ENCODE data around the gene RGS12.

The RGS12 gene

GRCh38 chr4:3308691-3309090, 15.9 kb downstream of the RGS12 start:
- TF ChIP-seq POLR2AphosphoS5 (IDR thresholded peaks at IDR 0.05; ENCODE audit: borderline replicate concordance, low read depth, low read length) (no peak), EZH2 (IDR thresholded peaks at IDR 0.05) (no peak), FOXP2 (optimal IDR thresholded peaks at IDR 0.05; ENCODE audit: control extremely low read depth, extremely low read length, insufficient read depth) (no peak)
- no peak for DNase-seq (ENCODE audit: low read depth, low spot score)
- Histone ChIP-seq H3K9me3 (ENCODE audit: low read depth, low read length) (no peaks in the 10 kb centered on the region), H3K9ac (ENCODE audit: insufficient read length) (no peak overlapping the region), H3K36me3 (ENCODE audit: insufficient read depth, low read length) (no peaks in the 10 kb centered on the region), H3K27ac (no peak overlapping the region), H3K4me3 (no peak overlapping the region)

- no peak for TF ChIP-seq EZH2 (IDR thresholded peaks at IDR 0.05)
- no peak for TF ChIP-seq FOXP2 (optimal IDR thresholded peaks at IDR 0.05; ENCODE audit: control extremely low read depth, extremely low read length, insufficient read depth)
- TF ChIP-seq POLR2AphosphoS5 (IDR thresholded peaks at IDR 0.05; ENCODE audit: borderline replicate concordance, low read depth, low read length), result no peak
- H3K4me3 ChIP-seq, result no peak overlapping the region
- H3K27ac ChIP-seq, result no peak overlapping the region
- H3K9me3 ChIP-seq (ENCODE audit: low read depth, low read length), result no peaks in the 10 kb centered on the region
- H3K9ac ChIP-seq (ENCODE audit: insufficient read length), result no peak overlapping the region
- H3K36me3 ChIP-seq (ENCODE audit: insufficient read depth, low read length), result no peaks in the 10 kb centered on the region
- no peak for DNase-seq (ENCODE audit: low read depth, low spot score)
Observed at GRCh38 chr4:3310301-3311094, 17.7 kb downstream of the RGS12 start.

GRCh38 chr4:3311095-3311372, 18.2 kb downstream of the RGS12 start:
- TF ChIP-seq EZH2 (IDR thresholded peaks at IDR 0.05), result no peak
- no peak for TF ChIP-seq FOXP2 (optimal IDR thresholded peaks at IDR 0.05; ENCODE audit: control extremely low read depth, extremely low read length, insufficient read depth)
- no peak for TF ChIP-seq POLR2AphosphoS5 (IDR thresholded peaks at IDR 0.05; ENCODE audit: borderline replicate concordance, low read depth, low read length)
- Histone ChIP-seq H3K27ac (no peak overlapping the region), H3K36me3 (ENCODE audit: insufficient read depth, low read length) (no peaks in the 10 kb centered on the region), H3K9ac (ENCODE audit: insufficient read length) (no peak overlapping the region), H3K9me3 (ENCODE audit: low read depth, low read length) (no peaks in the 10 kb centered on the region), H3K4me3 (no peak overlapping the region)
- no peak for DNase-seq (ENCODE audit: low read depth, low spot score)

- H3K9ac ChIP-seq (ENCODE audit: insufficient read length), result no peak overlapping the region
- TF ChIP-seq POLR2AphosphoS5 (IDR thresholded peaks at IDR 0.05; ENCODE audit: borderline replicate concordance, low read depth, low read length) (no peak), FOXP2 (optimal IDR thresholded peaks at IDR 0.05; ENCODE audit: control extremely low read depth, extremely low read length, insufficient read depth) (no peak), EZH2 (IDR thresholded peaks at IDR 0.05) (no peak)
- H3K36me3 ChIP-seq (ENCODE audit: insufficient read depth, low read length), result no peaks in the 10 kb centered on the region
- no peak overlapping the region for H3K27ac ChIP-seq
- no peak overlapping the region for H3K4me3 ChIP-seq
- DNase-seq (ENCODE audit: low read depth, low spot score), result no peak
- no peaks in the 10 kb centered on the region for H3K9me3 ChIP-seq (ENCODE audit: low read depth, low read length)
Observed at GRCh38 chr4:3311489-3312171, 18.8 kb downstream of the RGS12 start.

DNA sequence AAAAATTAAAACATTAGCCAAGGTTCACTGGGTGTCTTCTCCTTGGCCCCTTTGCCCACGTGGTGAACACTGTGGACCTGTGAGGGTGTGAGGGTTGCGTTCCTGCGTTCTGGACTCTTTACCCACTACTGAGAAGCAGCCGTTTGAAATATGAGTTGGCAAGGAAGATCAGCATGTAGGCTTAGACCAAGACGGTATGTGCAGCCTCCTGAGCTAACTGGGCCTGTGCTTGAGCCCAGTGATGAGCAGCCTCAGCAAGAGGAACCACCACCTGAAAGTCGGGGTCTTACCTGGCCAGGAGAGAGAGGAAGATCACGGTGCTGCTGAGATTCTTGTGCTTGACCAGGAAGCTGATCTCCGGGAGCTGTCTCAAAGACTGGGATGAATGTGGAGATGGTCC, 19.5 kb downstream of the RGS12 start:
- H3K27ac ChIP-seq, result no peak overlapping the region
- no peak overlapping the region for H3K9ac ChIP-seq (ENCODE audit: insufficient read length)
- H3K36me3 ChIP-seq (ENCODE audit: insufficient read depth, low read length), result no peaks in the 10 kb centered on the region
- DNase-seq (ENCODE audit: low read depth, low spot score), result no peak
- TF ChIP-seq FOXP2 (optimal IDR thresholded peaks at IDR 0.05; ENCODE audit: control extremely low read depth, extremely low read length, insufficient read depth) (no peak), POLR2AphosphoS5 (IDR thresholded peaks at IDR 0.05; ENCODE audit: borderline replicate concordance, low read depth, low read length) (no peak), EZH2 (IDR thresholded peaks at IDR 0.05) (no peak)
- no peak overlapping the region for H3K4me3 ChIP-seq
- H3K9me3 ChIP-seq (ENCODE audit: low read depth, low read length), result no peaks in the 10 kb centered on the region

- DNase-seq (ENCODE audit: low read depth, low spot score), result no peak
- TF ChIP-seq FOXP2 (optimal IDR thresholded peaks at IDR 0.05; ENCODE audit: control extremely low read depth, extremely low read length, insufficient read depth), result no peak
- TF ChIP-seq POLR2AphosphoS5 (IDR thresholded peaks at IDR 0.05; ENCODE audit: borderline replicate concordance, low read depth, low read length), result no peak
- TF ChIP-seq EZH2 (IDR thresholded peaks at IDR 0.05), result no peak
- Histone ChIP-seq H3K36me3 (ENCODE audit: insufficient read depth, low read length) (no peaks in the 10 kb centered on the region; the same call in 1 of the 2 replicates), H3K9ac (ENCODE audit: insufficient read length) (no peak overlapping the region), H3K27ac (no peak overlapping the region), H3K4me3 (no peak overlapping the region), H3K9me3 (ENCODE audit: low read depth, low read length) (no peaks in the 10 kb centered on the region)
Observed at GRCh38 chr4:3313139-3313538, 20.3 kb downstream of the RGS12 start.

- H3K36me3 ChIP-seq (ENCODE audit: insufficient read depth, low read length), result no peaks in the 10 kb centered on the region; the same call in 1 of the 2 replicates
- no peak overlapping the region for H3K9ac ChIP-seq (ENCODE audit: insufficient read length)
- no peak overlapping the region for H3K4me3 ChIP-seq
- DNase-seq (ENCODE audit: low read depth, low spot score), result no peak
- no peaks in the 10 kb centered on the region for H3K9me3 ChIP-seq (ENCODE audit: low read depth, low read length)
- no peak overlapping the region for H3K27ac ChIP-seq
- TF ChIP-seq EZH2 (IDR thresholded peaks at IDR 0.05) (no peak), FOXP2 (optimal IDR thresholded peaks at IDR 0.05; ENCODE audit: control extremely low read depth, extremely low read length, insufficient read depth) (no peak), POLR2AphosphoS5 (IDR thresholded peaks at IDR 0.05; ENCODE audit: borderline replicate concordance, low read depth, low read length) (no peak)
Observed at GRCh38 chr4:3313556-3314228, 20.9 kb downstream of the RGS12 start.

- Histone ChIP-seq H3K4me3 (no peak overlapping the region), H3K9me3 (ENCODE audit: low read depth, low read length) (no peaks in the 10 kb centered on the region), H3K36me3 (ENCODE audit: insufficient read depth, low read length) (no peaks in the 10 kb centered on the region; the same call in 1 of the 2 replicates), H3K27ac (no peak overlapping the region), H3K9ac (ENCODE audit: insufficient read length) (no peak overlapping the region)
- TF ChIP-seq FOXP2 (optimal IDR thresholded peaks at IDR 0.05; ENCODE audit: control extremely low read depth, extremely low read length, insufficient read depth) (no peak), EZH2 (IDR thresholded peaks at IDR 0.05) (no peak), POLR2AphosphoS5 (IDR thresholded peaks at IDR 0.05; ENCODE audit: borderline replicate concordance, low read depth, low read length) (no peak)
- DNase-seq (ENCODE audit: low read depth, low spot score), result no peak
Observed at GRCh38 chr4:3314706-3315260, 22.0 kb downstream of the RGS12 start.

All from SK-N-MC (cell line).